Activated CD4-positive, alpha-beta memory T cell treated with anti-CD3 and anti-CD28 coated beads for 36 hours (primary cell): ENCODE data around the gene USF2. TPM values are rescaled to one million over a fixed set of nuclear protein-coding genes. Genes with fewer than 3 reads are reported as not detected.
"Not testable (repeated sequence)": the region's sequence is repeated elsewhere in the genome, so short reads cannot be mapped to it uniquely, and the experiment has no call there.

ENCODE experiments used
- CTCF ChIA-PET: fragments of 350-600 bp; sonication (Branson Sonifier 250); formaldehyde crosslinking; loops from one replicate; lab custom pipeline; 2021; ENCODE audit warnings: antibody characterized with exemption, inconsistent platforms; lab: Charles Lee
- POLR2A ChIA-PET: fragments of 350-600 bp; sonication (Branson Sonifier 250); formaldehyde crosslinking; loops from one replicate; lab custom pipeline; 2021; ENCODE audit warnings: antibody characterized with exemption; lab: Charles Lee
- DNase-seq: peaks from one replicate; pipeline ENCODE4 v3.0.0-alpha.2; 2020
- H3K27ac Mint-ChIP-seq: one replicate; pipeline ENCODE4 v1.8.0; 2021; ENCODE audit warnings: mixed read lengths
- H3K27me3 Mint-ChIP-seq: one replicate; pipeline ENCODE4 v1.8.0; 2021; ENCODE audit warnings: mixed read lengths
- H3K36me3 Mint-ChIP-seq: one replicate; pipeline ENCODE4 v1.8.0; 2021; ENCODE audit warnings: mixed read lengths
- H3K4me1 Mint-ChIP-seq: one replicate; pipeline ENCODE4 v1.8.0; 2021; ENCODE audit warnings: low read depth, mixed read lengths
- H3K4me3 Mint-ChIP-seq: one replicate; pipeline ENCODE4 v1.8.0; 2021; ENCODE audit warnings: mild to moderate bottlenecking, mixed read lengths
- H3K9me3 Mint-ChIP-seq: one replicate; pipeline ENCODE4 v1.8.0; 2021; ENCODE audit warnings: mixed read lengths
- intact Hi-C: fragments of 100-400 bp; cut with micrococcal nuclease; formaldehyde crosslinking; loops from one replicate; pipeline ENCODE4 v1.15.1; 2023
- total RNA-seq, 2 experiments: library from RNA; stranded (reverse); gene quantifications; one replicate each; pipeline ENCODE4 v1.2.3, GENCODE V29; 2021

USF2 gene, protein sequence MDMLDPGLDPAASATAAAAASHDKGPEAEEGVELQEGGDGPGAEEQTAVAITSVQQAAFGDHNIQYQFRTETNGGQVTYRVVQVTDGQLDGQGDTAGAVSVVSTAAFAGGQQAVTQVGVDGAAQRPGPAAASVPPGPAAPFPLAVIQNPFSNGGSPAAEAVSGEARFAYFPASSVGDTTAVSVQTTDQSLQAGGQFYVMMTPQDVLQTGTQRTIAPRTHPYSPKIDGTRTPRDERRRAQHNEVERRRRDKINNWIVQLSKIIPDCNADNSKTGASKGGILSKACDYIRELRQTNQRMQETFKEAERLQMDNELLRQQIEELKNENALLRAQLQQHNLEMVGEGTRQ
- total RNA-seq, result 100 to 1,000 TPM; 117 to 121 TPM

GRCh38 chr19:35268536-35269437 lies at the start of gene USF2:
Gene USF2, plus strand, starts transcription at chr19:35268962. Its CDS starts 140 bp downstream, at chr19:35269102.
- peak; percentile 78 for DNase-seq
- Mint-ChIP-seq H3K9me3 (no peaks in the 10 kb centered on the region), H3K36me3 (peaks cover 41% of the 10 kb centered on the region), H3K4me1 (peaks cover 28% of the 10 kb centered on the region), H3K27ac (peak within 1 kb of the TSS; percentile 93), H3K27me3 (no peaks in the 10 kb centered on the region), H3K4me3 (peak within 1 kb of the TSS; percentile 87)
- intact Hi-C loops, result loop anchor here (1.0 to 5.0 kb wide), 4 partner anchors 20 to 126 kb away; partner anchors contain the start of genes FXYD5 and FXYD7
- POLR2A ChIA-PET, result interaction anchor here (0.6 to 1.2 kb wide), 4 partner anchors 28 to 263 kb away, joined by 3 to 4 read pairs (median 3); no protein-coding TSS in a partner anchor
- CTCF ChIA-PET, result interaction anchor here (0.7 to 2.1 kb wide), 5 partner anchors 115 to 199 kb away, joined by 3 to 9 read pairs (median 3); partner anchors contain the start of gene FXYD5

DNA sequence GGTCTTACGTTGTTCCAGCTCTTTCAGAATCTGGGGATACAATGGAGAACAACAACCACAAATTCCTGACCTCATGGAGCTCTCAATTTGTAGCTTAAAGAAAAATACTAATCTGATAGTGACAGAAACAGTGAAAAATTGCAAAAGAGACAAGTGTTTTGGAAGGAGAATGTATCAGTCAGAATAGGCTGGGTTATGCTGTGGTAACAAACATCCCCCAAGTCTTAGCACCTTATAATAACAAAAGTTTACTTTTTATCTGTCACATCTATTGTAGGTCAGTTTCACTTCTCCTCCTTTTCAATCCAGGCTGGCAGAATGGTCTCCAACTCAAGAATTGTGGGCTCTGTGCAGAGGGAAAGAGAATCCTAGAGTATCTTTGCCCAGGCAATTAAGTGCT lies 49.8 kb upstream of the USF2 start:
- H3K4me1 Mint-ChIP-seq, result peaks cover 49% of the 10 kb centered on the region
- intact Hi-C loops, result loop anchor here (10.0 kb wide), 2 partner anchors 154 to 224 kb away; no protein-coding TSS in a partner anchor
- H3K4me3 Mint-ChIP-seq, result no peak overlapping the region
- H3K27me3 Mint-ChIP-seq, result no peaks in the 10 kb centered on the region
- no peaks in the 10 kb centered on the region for H3K36me3 Mint-ChIP-seq
- CTCF ChIA-PET, result interaction anchor here (3.2 kb wide), 1 partner anchor 77 kb away, joined by 17 read pairs; no protein-coding TSS in a partner anchor
- peaks cover 16% of the 10 kb centered on the region for H3K9me3 Mint-ChIP-seq
- POLR2A ChIA-PET, result no interaction called here
- no peak overlapping the region for H3K27ac Mint-ChIP-seq
- DNase-seq, result no peak

- Mint-ChIP-seq H3K36me3 (no peaks in the 10 kb centered on the region), H3K4me1 (peaks cover 40% of the 10 kb centered on the region), H3K4me3 (no peak overlapping the region), H3K9me3 (peaks cover 16% of the 10 kb centered on the region), H3K27me3 (no peaks in the 10 kb centered on the region), H3K27ac (no peak overlapping the region)
- intact Hi-C loops, result no loop called here
- ChIA-PET CTCF (interaction anchor here (1.4 kb wide), 1 partner anchor 78 kb away, joined by 5 read pairs; no protein-coding TSS in a partner anchor), POLR2A (no interaction called here)
- peak; percentile 8 for DNase-seq
Measured at GRCh38 chr19:35220315-35220921, 48.3 kb upstream of the USF2 start.

GRCh38 chr19:35220973-35221590 lies 47.7 kb upstream of the USF2 start:
- POLR2A ChIA-PET, intact Hi-C loops, H3K36me3 Mint-ChIP-seq, H3K4me3 Mint-ChIP-seq, H3K27me3 Mint-ChIP-seq, H3K27ac Mint-ChIP-seq: not testable (repeated sequence)
- peak; percentile 6 for DNase-seq
- Mint-ChIP-seq H3K4me1 (peaks cover 38% of the 10 kb centered on the region), H3K9me3 (peaks cover 16% of the 10 kb centered on the region)
- CTCF ChIA-PET, result interaction anchor here (1.4 kb wide), 1 partner anchor 79 kb away, joined by 5 read pairs; no protein-coding TSS in a partner anchor

- H3K27me3 Mint-ChIP-seq, result no peaks in the 10 kb centered on the region
- DNase-seq, result peak; percentile 6
- peaks cover 10% of the 10 kb centered on the region for H3K9me3 Mint-ChIP-seq
- H3K4me1 Mint-ChIP-seq, result peaks cover 29% of the 10 kb centered on the region
- H3K36me3 Mint-ChIP-seq, result no peaks in the 10 kb centered on the region
- POLR2A ChIA-PET, result no interaction called here
- no peak overlapping the region for H3K27ac Mint-ChIP-seq
- H3K4me3 Mint-ChIP-seq, result no peak overlapping the region
- intact Hi-C loops, result no loop called here
- CTCF ChIA-PET, result interaction anchor here (0.8 kb wide), 1 partner anchor 81 kb away, joined by 3 read pairs; no protein-coding TSS in a partner anchor
Measured at GRCh38 chr19:35222373-35223015, 46.3 kb upstream of the USF2 start.

DNA sequence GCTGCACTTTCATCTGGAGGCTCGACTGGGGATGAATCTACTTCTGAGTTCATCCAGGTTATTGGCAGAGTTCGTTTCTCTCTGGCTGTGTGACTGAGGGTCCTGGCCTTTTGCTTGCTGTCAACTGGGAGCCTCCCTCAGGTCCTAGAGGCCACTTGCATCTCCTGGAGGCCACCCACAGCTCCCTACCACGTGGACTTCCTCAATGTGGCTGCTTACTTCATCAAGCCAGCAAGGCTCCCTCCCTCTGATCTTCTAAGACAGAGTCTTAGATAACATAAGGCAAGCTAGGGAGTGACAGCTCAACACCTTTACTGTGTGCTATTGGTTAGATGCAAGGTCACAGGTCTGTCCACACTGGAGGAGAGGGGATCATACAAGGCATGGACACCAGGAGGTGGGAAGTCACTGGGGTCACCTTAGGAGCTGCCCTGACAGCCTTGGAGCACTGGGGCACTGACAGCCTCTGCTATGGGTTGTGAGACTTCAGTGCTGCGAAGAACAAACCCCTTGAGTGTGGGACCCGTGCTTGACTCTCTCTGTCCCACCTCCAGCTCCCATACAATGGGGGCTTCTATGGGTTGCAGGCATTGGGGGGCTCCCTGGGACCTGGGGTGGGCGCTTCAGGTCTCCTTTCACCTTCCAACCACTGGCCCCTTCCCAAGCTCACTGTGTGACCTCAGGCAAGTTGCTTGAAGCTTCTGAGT lies 45.5 kb upstream of the USF2 start:
- Mint-ChIP-seq H3K4me3 (no peak overlapping the region), H3K27me3 (no peaks in the 10 kb centered on the region), H3K9me3 (peaks cover 8% of the 10 kb centered on the region), H3K27ac (no peak overlapping the region), H3K4me1 (peaks cover 29% of the 10 kb centered on the region), H3K36me3 (no peaks in the 10 kb centered on the region)
- ChIA-PET POLR2A (interaction anchor here (0.6 kb wide), 1 partner anchor 78 kb away, joined by 4 read pairs; no protein-coding TSS in a partner anchor), CTCF (interaction anchor here (0.8 to 1.2 kb wide), 2 partner anchors 11 to 81 kb away, joined by 3 read pairs; no protein-coding TSS in a partner anchor)
- DNase-seq, result peak; percentile 7
- intact Hi-C loops, result no loop called here

- H3K27me3 Mint-ChIP-seq, result no peaks in the 10 kb centered on the region
- intact Hi-C loops, result no loop called here
Measured at GRCh38 chr19:35223862-35224505, 44.8 kb upstream of the USF2 start.

DNA sequence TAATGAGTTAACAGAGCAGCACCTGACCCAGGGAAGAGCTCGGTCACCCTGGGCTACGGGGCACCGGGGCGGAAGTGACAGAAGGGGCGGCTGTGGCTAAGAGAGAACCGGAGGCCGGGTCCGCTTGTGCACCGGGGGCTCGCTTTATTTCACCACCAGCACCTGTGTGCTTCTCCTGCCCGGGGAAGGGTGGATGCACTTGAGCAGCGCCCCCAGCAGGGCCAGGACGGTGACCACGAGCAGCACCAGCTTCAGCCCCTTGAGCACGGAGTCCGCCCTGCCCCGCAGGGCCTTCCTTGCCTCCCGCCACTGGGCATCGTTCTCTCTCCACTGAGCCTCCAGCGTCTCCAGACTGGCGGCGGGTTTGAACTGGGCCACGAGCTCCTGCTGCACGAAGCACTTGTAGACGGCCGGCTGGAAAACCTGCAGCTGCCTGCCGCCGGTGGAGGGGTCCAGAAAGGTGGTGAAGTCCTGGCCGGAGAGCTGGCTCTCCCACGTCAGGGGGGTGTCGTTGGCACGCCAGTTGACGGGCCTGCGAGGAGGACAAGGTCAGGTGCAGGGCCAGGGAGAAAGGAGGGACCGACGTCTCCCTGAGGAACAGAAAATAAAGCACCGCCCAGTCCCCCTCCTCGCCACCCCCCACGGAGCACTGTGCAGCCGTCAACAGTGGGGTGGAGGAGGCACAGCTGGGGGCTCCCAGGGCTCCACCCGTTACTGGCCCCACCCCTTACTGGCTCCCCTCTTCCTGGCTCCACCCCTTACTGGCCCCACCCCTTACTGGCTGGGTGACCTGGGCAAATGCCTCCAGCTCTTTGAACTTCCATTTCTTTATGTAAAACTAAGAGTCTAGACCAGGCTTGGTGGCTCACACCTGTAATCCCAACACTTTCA lies 43.8 kb upstream of the USF2 start:
- intact Hi-C loops, result no loop called here
- Mint-ChIP-seq H3K4me3 (no peak overlapping the region), H3K27ac (no peak overlapping the region), H3K36me3 (no peaks in the 10 kb centered on the region), H3K9me3 (no peaks in the 10 kb centered on the region), H3K27me3 (no peaks in the 10 kb centered on the region), H3K4me1 (peaks cover 26% of the 10 kb centered on the region)
- ChIA-PET POLR2A (no interaction called here), CTCF (interaction anchor here (1.2 to 1.3 kb wide), 2 partner anchors 9 to 158 kb away, joined by 3 read pairs; no protein-coding TSS in a partner anchor)
- DNase-seq, result peak; percentile 47

More at GRCh38 chr19:35223862-35224505, 44.8 kb upstream of the USF2 start:
- CTCF ChIA-PET, result interaction anchor here (1.2 to 1.3 kb wide), 2 partner anchors 10 to 157 kb away, joined by 3 read pairs; no protein-coding TSS in a partner anchor
- peaks cover 6% of the 10 kb centered on the region for H3K9me3 Mint-ChIP-seq
- H3K27ac Mint-ChIP-seq, result no peak overlapping the region
- DNase-seq, result no peak
- H3K36me3 Mint-ChIP-seq, result no peaks in the 10 kb centered on the region
- POLR2A ChIA-PET, result no interaction called here
- H3K4me1 Mint-ChIP-seq, result peaks cover 29% of the 10 kb centered on the region
- no peak overlapping the region for H3K4me3 Mint-ChIP-seq

DNA sequence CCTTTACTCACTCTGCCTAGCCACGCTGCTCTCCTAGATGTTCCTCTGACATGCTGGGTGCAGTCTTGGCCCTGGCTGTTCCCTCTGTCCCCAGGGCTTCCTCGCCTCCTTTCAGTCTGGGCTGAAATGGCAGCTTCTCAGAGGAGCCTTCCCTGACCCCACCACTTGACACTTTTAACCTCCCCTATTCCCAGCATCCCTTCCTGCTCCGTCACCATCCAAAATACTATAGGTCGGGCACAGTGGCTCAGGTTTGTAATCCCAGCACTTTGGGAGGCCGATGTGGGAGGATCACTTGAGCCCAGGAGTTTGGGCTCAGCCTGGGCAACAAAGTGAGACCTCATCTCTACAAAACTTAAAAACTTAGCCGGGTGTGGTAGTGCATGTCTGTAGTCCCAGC lies 42.8 kb upstream of the USF2 start:
- no peak overlapping the region for H3K27ac Mint-ChIP-seq
- POLR2A ChIA-PET, result no interaction called here
- intact Hi-C loops, result no loop called here
- CTCF ChIA-PET, result no interaction called here
- H3K4me3 Mint-ChIP-seq, result no peak overlapping the region
- no peaks in the 10 kb centered on the region for H3K9me3 Mint-ChIP-seq
- DNase-seq, result peak; percentile 3
- no peaks in the 10 kb centered on the region for H3K27me3 Mint-ChIP-seq
- no peaks in the 10 kb centered on the region for H3K36me3 Mint-ChIP-seq
- peaks cover 20% of the 10 kb centered on the region for H3K4me1 Mint-ChIP-seq
